Activated B cell treated with CpG ODN at 0.5 μM for 24 hours (primary cell): Measurements from ENCODE around the gene MARS1. TPM values are rescaled to one million over a fixed set of nuclear protein-coding genes. Genes with fewer than 3 reads are reported as not detected.

Experiments
- ATAC-seq: fragments of 200-7000 bp; cut with Tn5 transposase; one replicate; pipeline ENCODE4 v1.10.0; 2021; ENCODE audit warnings: low read depth, mild to moderate bottlenecking, moderate library complexity
- CTCF ChIA-PET: fragments of 350-600 bp; sonication (Branson Sonifier 250); formaldehyde crosslinking; loops from one replicate; lab custom pipeline; 2021; ENCODE audit warnings: antibody characterized with exemption; lab: Charles Lee
- POLR2A ChIA-PET: fragments of 350-600 bp; sonication (Branson Sonifier 250); formaldehyde crosslinking; loops from one replicate; lab custom pipeline; 2021; ENCODE audit warnings: antibody characterized with exemption; lab: Charles Lee
- DNase-seq: peaks from one replicate; pipeline ENCODE4 v3.0.0; 2022
- H3K27ac Mint-ChIP-seq: one replicate; pipeline ENCODE4 v1.8.0; 2020; ENCODE audit warnings: mixed read lengths
- H3K27me3 Mint-ChIP-seq: one replicate; pipeline ENCODE4 v1.8.0; 2021; ENCODE audit warnings: mixed read lengths
- H3K36me3 Mint-ChIP-seq: one replicate; pipeline ENCODE4 v1.8.0; 2021; ENCODE audit warnings: low read depth, mixed read lengths
- H3K4me1 Mint-ChIP-seq: one replicate; pipeline ENCODE4 v1.8.0; 2021; ENCODE audit warnings: mixed read lengths
- H3K4me3 Mint-ChIP-seq: one replicate; pipeline ENCODE4 v1.8.0; 2020; ENCODE audit warnings: mild to moderate bottlenecking, mixed read lengths
- H3K9me3 Mint-ChIP-seq: one replicate; pipeline ENCODE4 v1.8.0; 2020; ENCODE audit warnings: mixed read lengths
- intact Hi-C: fragments of 100-400 bp; cut with micrococcal nuclease; formaldehyde crosslinking; loops from one replicate; pipeline ENCODE4 v1.15.1; 2024
- total RNA-seq: library from RNA; stranded (reverse); gene quantifications from 2 replicates; pipeline ENCODE4 v1.2.3, GENCODE V29; 2022
- TF ChIP-seq, protein P1 (sequence below): fragments of 200-600 bp; IDR thresholded peaks from one replicate; pipeline ENCODE4 v1.8.0; 2022; ENCODE audit warnings: antibody characterized with exemption, mild to moderate bottlenecking

Gene MARS1
- total RNA-seq, 1 donor from 2014 or later = 425 TPM

DNA sequence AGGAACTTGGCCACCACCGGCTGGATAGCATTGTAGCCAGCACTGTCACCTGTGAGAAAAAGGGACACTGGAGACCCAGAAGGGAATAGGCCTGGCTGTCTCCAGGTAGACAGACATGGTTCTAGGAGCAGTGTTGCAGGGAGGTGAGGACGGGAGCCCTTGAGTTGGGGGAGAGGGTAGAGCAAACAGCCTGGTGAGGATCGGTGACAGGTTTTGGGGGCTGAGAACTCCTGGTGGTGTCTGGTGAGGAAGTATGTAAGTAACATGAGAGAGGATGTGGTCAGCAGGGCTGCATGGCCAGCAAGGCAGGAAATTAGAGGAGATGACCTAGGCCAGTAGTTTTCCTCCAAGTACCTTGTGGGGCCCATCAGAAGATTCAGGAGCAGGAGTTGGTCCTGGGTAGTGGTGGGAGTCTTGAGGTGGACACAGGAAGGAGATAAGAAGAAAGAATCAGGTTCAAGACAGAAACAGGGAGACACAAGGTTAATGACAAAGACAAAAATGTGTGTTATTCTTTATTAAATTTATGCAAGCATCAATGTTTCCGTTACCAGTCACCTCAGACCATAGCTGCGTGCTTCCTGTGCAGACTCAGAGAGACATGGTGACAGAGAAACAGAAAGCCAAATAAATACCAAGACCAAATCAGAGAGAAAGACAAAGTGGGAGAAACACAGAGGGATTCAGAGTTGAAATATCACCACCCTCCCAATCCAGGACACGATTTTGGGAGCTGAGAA lies 8.3 kb upstream of the MARS1 start, which contains the start of gene ARHGAP9:
Gene ARHGAP9, minus strand, starts transcription at position 491 of the 740 bp plus-strand sequence. Its CDS starts 460 bp downstream, at position 31.
- peak; percentile 51 for ATAC-seq
- DNase-seq = peak; percentile 48
- Mint-ChIP-seq H3K36me3 (peaks cover 5% of the 10 kb centered on the region), H3K27ac (peak within 1 kb of the TSS; percentile 100), H3K4me3 (peak within 1 kb of the TSS; percentile 93), H3K27me3 (no peaks in the 10 kb centered on the region), H3K4me1 (peaks cover 77% of the 10 kb centered on the region), H3K9me3 (no peaks in the 10 kb centered on the region)
- TF ChIP-seq, protein P1, sequence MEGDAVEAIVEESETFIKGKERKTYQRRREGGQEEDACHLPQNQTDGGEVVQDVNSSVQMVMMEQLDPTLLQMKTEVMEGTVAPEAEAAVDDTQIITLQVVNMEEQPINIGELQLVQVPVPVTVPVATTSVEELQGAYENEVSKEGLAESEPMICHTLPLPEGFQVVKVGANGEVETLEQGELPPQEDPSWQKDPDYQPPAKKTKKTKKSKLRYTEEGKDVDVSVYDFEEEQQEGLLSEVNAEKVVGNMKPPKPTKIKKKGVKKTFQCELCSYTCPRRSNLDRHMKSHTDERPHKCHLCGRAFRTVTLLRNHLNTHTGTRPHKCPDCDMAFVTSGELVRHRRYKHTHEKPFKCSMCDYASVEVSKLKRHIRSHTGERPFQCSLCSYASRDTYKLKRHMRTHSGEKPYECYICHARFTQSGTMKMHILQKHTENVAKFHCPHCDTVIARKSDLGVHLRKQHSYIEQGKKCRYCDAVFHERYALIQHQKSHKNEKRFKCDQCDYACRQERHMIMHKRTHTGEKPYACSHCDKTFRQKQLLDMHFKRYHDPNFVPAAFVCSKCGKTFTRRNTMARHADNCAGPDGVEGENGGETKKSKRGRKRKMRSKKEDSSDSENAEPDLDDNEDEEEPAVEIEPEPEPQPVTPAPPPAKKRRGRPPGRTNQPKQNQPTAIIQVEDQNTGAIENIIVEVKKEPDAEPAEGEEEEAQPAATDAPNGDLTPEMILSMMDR = no peak
- ChIA-PET POLR2A (interaction anchor here (0.6 to 8.3 kb wide), 13 partner anchors 9 to 1650 kb away, joined by 3 to 133 read pairs (median 5); partner anchors contain the start of genes DCTN2, DDIT3, DNAJC14 and GLI1), CTCF (interaction anchor here (0.7 to 7.3 kb wide), 3 partner anchors 19 to 281 kb away, joined by 3 to 74 read pairs (median 3); partner anchors contain the start of gene GLI1)
- intact Hi-C loops = loop anchor here (1.0 to 5.0 kb wide), 5 partner anchors 8 to 368 kb away; partner anchors contain the start of genes CDK4, CTDSP2, DDIT3 and R3HDM2

DNA sequence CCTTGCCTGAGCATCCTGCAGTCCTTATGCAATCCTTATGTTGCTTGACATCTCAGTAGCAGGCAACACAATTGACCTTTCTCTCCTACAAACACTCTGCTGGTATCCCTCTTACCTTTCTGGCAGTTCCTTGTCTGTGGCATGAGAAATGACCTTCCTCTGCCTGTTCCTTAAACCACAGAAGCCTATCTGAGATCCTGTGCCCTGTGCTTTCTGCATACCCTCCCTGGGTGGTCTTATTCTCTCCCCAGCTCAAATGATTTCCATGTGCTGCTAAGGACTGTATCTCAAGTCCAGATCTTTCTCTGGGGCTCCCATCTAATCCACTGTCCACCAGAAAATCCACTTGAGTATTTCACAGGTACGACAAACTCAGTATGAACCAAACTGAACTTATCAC lies 6.2 kb upstream of the MARS1 start:
- intact Hi-C loops = loop anchor here (2.0 kb wide), 1 partner anchor 51 kb away; the partner anchor contains the start of gene R3HDM2
- Mint-ChIP-seq H3K4me1 (peaks cover 62% of the 10 kb centered on the region), H3K27me3 (no peaks in the 10 kb centered on the region), H3K36me3 (no peaks in the 10 kb centered on the region), H3K27ac (peak overlapping the region; percentile 100), H3K9me3 (no peaks in the 10 kb centered on the region), H3K4me3 (no peak overlapping the region)
- ATAC-seq = no peak
- TF ChIP-seq, protein P1 = no peak
- no peak for DNase-seq
- ChIA-PET POLR2A (interaction anchor here (1.0 to 8.3 kb wide), 2 partner anchors 20 to 35 kb away, joined by 3 to 133 read pairs; partner anchors contain the start of gene GLI1), CTCF (interaction anchor here (0.7 to 1.7 kb wide), 2 partner anchors 29 to 190 kb away, joined by 3 to 5 read pairs; no protein-coding TSS in a partner anchor)

DNA sequence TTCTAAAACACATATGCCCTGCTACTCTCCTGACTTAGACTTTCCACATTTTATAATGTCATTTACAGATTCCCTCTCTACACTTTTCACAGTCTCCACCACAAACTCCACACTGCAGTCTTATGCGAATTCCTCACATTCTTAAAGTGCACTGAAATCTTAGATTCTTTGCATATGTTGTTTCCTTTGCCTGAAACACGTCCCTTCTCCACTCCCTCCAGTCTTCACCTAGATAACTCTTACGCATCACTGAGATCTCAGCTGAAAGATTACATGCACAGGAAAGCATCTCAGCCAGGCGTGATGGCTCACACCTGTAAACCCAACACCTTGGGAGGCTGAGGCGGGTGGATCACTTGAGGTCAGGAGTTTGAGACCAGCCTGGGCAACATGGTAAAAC lies 4.4 kb upstream of the MARS1 start:
- ChIA-PET CTCF (no interaction called here), POLR2A (interaction anchor here (0.9 to 1.0 kb wide), 2 partner anchors 26 to 261 kb away, joined by 4 to 6 read pairs; partner anchors contain the start of gene TSPAN31)
- Mint-ChIP-seq H3K36me3 (peaks cover 7% of the 10 kb centered on the region), H3K4me1 (peaks cover 57% of the 10 kb centered on the region), H3K27ac (peak overlapping the region; percentile 57), H3K4me3 (no peak overlapping the region), H3K27me3 (no peaks in the 10 kb centered on the region), H3K9me3 (no peaks in the 10 kb centered on the region)
- TF ChIP-seq, protein P1 = no peak
- DNase-seq (no peak), ATAC-seq (no peak)
- intact Hi-C loops = no loop called here

DNA sequence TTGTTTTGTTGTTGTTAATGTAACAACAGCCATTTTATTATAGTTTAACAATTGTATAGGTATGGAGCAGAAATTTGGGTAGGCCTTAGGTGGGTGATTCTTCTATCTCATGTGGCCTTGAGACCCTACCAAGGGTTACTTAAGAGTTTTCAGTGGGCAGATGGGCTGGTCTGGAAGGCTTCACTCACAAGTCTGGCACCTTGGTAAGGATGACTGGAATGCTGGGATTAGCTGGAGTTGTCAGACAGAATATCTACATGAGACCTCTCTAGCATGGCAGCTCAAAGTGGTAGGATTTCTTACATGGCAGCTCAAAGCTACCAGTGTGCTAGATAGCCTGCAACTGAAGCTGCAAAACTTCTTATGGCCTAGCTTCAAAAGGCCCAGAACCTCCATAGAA lies 2.2 kb upstream of the MARS1 start:
- intact Hi-C loops = loop anchor here (5.0 kb wide), 1 partner anchor 207 kb away; the partner anchor contains the start of gene OS9
- H3K36me3 Mint-ChIP-seq = peaks cover 30% of the 10 kb centered on the region
- ATAC-seq = no peak

More for the DNA sequence above, 2.2 kb upstream of the MARS1 start:
- TF ChIP-seq, protein P1 = no peak
- ChIA-PET CTCF (interaction anchor here (1.5 kb wide), 1 partner anchor 8 kb away, joined by 7 read pairs; no protein-coding TSS in a partner anchor), POLR2A (interaction anchor here (0.6 to 1.0 kb wide), 3 partner anchors 9 to 1371 kb away, joined by 3 read pairs; no protein-coding TSS in a partner anchor)
- Mint-ChIP-seq H3K4me3 (no peak overlapping the region), H3K27ac (no peak overlapping the region), H3K27me3 (no peaks in the 10 kb centered on the region), H3K4me1 (peaks cover 49% of the 10 kb centered on the region), H3K9me3 (no peaks in the 10 kb centered on the region)
- no peak for DNase-seq
